Endodermal cell (in vitro differentiated cells): ENCODE data around the gene LRTM1. TPM values are rescaled to one million over a fixed set of nuclear protein-coding genes. Genes with fewer than 3 reads are reported as not detected.

Source experiments
- DNase-seq: peaks from one replicate; pipeline ENCODE4 v3.0.0-alpha.2; 2017
- H3K27ac ChIP-seq: 2 replicates; pipeline ENCODE4 v1.5.1; 2013; ENCODE audit warnings: mild to moderate bottlenecking, low read depth, low read length, moderate library complexity
- H3K27me3 ChIP-seq: 2 replicates; pipeline ENCODE4 v1.6.1; 2013; ENCODE audit warnings: mild to moderate bottlenecking, low read length, moderate library complexity; ENCODE audit not compliant: insufficient read depth, control insufficient read depth, poor library complexity, severe bottlenecking
- H3K36me3 ChIP-seq: 2 replicates; pipeline ENCODE4 v1.7.0; 2013; ENCODE audit warnings: mild to moderate bottlenecking, low read length, moderate library complexity; ENCODE audit not compliant: control insufficient read depth, insufficient read depth
- H3K4me1 ChIP-seq: one replicate; pipeline ENCODE4 v1.7.0; 2013; ENCODE audit warnings: low read length; ENCODE audit not compliant: control insufficient read depth, insufficient read depth
- H3K4me3 ChIP-seq: 2 replicates; pipeline ENCODE4 v1.5.1; 2013; ENCODE audit warnings: mild to moderate bottlenecking, low read length, moderate library complexity
- H3K9ac ChIP-seq: 2 replicates; pipeline ENCODE4 v1.6.1; 2013; ENCODE audit warnings: mild to moderate bottlenecking, low read length, moderate library complexity; ENCODE audit not compliant: poor library complexity, severe bottlenecking; ENCODE audit errors: extremely low read depth
- H3K9me3 ChIP-seq: 2 replicates; pipeline ENCODE4 v1.6.1; 2013; ENCODE audit warnings: mild to moderate bottlenecking, low read length, moderate library complexity; ENCODE audit not compliant: control insufficient read depth
- H3K27ac Mint-ChIP-seq: 2 replicates; pipeline ENCODE4 v1.8.0; 2020; ENCODE audit warnings: mixed read lengths
- H3K27me3 Mint-ChIP-seq: 2 replicates; pipeline ENCODE4 v1.8.0; 2021; ENCODE audit warnings: mild to moderate bottlenecking, mixed read lengths; ENCODE audit not compliant: insufficient read depth
- H3K36me3 Mint-ChIP-seq: 2 replicates; pipeline ENCODE4 v1.8.0; 2020; ENCODE audit warnings: low read depth, mixed read lengths
- H3K4me1 Mint-ChIP-seq: 2 replicates; pipeline ENCODE4 v1.8.0; 2020; ENCODE audit warnings: mixed read lengths
- H3K4me3 Mint-ChIP-seq: 2 replicates; pipeline ENCODE4 v1.8.0; 2020; ENCODE audit warnings: mild to moderate bottlenecking, moderate library complexity, mixed read lengths
- H3K9me3 Mint-ChIP-seq: 2 replicates; pipeline ENCODE4 v1.8.0; 2020; ENCODE audit warnings: mild to moderate bottlenecking, mixed read lengths
- WGBS, 2 experiments: methylation state at CpG; one replicate each; pipeline versions ENCODE4 v1.1.5 to v1.1.7; 2013; ENCODE audit warnings: missing lambda C conversion rate in 2 of 2, mixed read lengths in 1 of 2; ENCODE audit not compliant: insufficient coverage in 1 of 2, insufficient read length in 1 of 2; 5-methylcytosine and 5-hydroxymethylcytosine counted together
- total RNA-seq, 2 donors: library from RNA; stranded (reverse); fragmentation: NEBNext Ultra II Directional in 1 of 2; extraction: Animal tissue kit (Norgen Biotek cat#: 25700) in 1 of 2; gene quantifications; 2 replicates in 1 of 2; 3 replicates in 1 of 2; pipeline ENCODE4 v1.2.1, GENCODE V29; 2021
- TF ChIP-seq, protein P1 (sequence below): fragments of 200-600 bp; sonication (generic); conservative IDR thresholded peaks from 2 replicates; pipeline ENCODE4 v1.5.0; 2021; ENCODE audit warnings: antibody characterized with exemption, mild to moderate bottlenecking

Gene LRTM1
- total RNA-seq, 2 donors from 2014 or later, result not detected

DNA sequence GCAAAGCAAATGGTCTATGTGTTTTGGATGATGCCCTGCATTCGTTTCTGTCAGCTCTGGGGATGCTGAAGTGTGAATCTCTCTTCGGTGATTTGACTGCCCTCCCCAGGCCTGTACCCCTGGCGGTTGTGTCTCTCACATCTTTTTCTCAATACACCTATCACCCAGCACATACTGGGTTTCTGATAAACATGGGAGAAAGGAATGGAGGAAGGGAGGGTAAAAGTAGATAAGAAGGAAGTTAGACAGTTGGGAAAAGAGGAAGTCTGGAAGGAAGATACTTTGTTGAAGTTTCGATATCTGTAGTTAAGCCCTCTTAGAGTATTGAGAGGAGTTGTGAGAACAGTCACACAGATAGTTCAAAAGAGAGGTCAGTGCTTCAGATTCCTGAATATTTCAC, 35.8 kb upstream of the LRTM1 start:
- Histone ChIP-seq H3K9ac (no peak overlapping the region), H3K36me3 (no peaks in the 10 kb centered on the region), H3K4me1 (peaks cover 34% of the 10 kb centered on the region), H3K27me3 (no peaks in the 10 kb centered on the region), H3K9me3 (no peaks in the 10 kb centered on the region), H3K27ac (no peak overlapping the region), H3K4me3 (peak overlapping the region; percentile 32)
- Mint-ChIP-seq H3K4me1 (peaks cover 69% of the 10 kb centered on the region), H3K27ac (no peak overlapping the region), H3K27me3 (no peaks in the 10 kb centered on the region), H3K36me3 (no peaks in the 10 kb centered on the region), H3K9me3 (no peaks in the 10 kb centered on the region), H3K4me3 (no peak overlapping the region)
- TF ChIP-seq, protein P1, sequence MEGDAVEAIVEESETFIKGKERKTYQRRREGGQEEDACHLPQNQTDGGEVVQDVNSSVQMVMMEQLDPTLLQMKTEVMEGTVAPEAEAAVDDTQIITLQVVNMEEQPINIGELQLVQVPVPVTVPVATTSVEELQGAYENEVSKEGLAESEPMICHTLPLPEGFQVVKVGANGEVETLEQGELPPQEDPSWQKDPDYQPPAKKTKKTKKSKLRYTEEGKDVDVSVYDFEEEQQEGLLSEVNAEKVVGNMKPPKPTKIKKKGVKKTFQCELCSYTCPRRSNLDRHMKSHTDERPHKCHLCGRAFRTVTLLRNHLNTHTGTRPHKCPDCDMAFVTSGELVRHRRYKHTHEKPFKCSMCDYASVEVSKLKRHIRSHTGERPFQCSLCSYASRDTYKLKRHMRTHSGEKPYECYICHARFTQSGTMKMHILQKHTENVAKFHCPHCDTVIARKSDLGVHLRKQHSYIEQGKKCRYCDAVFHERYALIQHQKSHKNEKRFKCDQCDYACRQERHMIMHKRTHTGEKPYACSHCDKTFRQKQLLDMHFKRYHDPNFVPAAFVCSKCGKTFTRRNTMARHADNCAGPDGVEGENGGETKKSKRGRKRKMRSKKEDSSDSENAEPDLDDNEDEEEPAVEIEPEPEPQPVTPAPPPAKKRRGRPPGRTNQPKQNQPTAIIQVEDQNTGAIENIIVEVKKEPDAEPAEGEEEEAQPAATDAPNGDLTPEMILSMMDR, result peak; percentile 47
- whole genome bisulfite sequencing, 2 experiments, result 38 to 85% methylated on average over 1 to 3 of the region's 4 CpGs
- peak; percentile 63 for DNase-seq

DNA sequence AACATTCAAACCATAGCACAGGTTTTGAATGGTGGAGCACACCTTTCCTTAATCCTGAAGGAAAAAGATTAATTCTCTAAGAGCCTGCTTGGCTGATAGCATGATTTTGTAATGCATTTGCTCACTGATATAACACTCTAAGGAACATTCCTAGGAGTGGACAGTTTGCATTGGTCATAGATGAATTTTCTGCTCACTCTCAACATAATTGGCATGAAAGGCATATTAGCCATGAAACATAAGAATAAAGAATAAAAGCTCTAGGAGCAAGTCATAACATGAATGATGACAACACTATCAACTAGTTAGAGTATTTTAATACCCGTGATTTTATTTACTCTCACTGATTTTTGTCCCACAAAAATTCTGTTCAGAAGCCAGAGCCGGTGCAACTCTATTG, 34.3 kb upstream of the LRTM1 start:
- Mint-ChIP-seq H3K4me1 (peaks cover 56% of the 10 kb centered on the region), H3K36me3 (no peaks in the 10 kb centered on the region), H3K4me3 (no peak overlapping the region), H3K9me3 (no peaks in the 10 kb centered on the region), H3K27me3 (no peaks in the 10 kb centered on the region), H3K27ac (no peak overlapping the region)
- Histone ChIP-seq H3K9ac (no peak overlapping the region), H3K4me3 (no peak overlapping the region), H3K36me3 (no peaks in the 10 kb centered on the region), H3K27ac (no peak overlapping the region), H3K4me1 (peaks cover 30% of the 10 kb centered on the region), H3K9me3 (no peaks in the 10 kb centered on the region), H3K27me3 (no peaks in the 10 kb centered on the region)
- 93 to 100% methylated on average over 1 to 2 of the region's 2 CpGs for WGBS, 2 experiments
- TF ChIP-seq, protein P1, result no peak
- no peak for DNase-seq

- Histone ChIP-seq H3K4me1 (peaks cover 33% of the 10 kb centered on the region), H3K27me3 (no peaks in the 10 kb centered on the region), H3K36me3 (no peaks in the 10 kb centered on the region), H3K4me3 (no peak overlapping the region), H3K9me3 (no peaks in the 10 kb centered on the region), H3K9ac (no peak overlapping the region), H3K27ac (no peak overlapping the region)
- Mint-ChIP-seq H3K4me1 (peaks cover 57% of the 10 kb centered on the region), H3K9me3 (no peaks in the 10 kb centered on the region), H3K27me3 (no peaks in the 10 kb centered on the region), H3K36me3 (no peaks in the 10 kb centered on the region), H3K4me3 (no peak overlapping the region), H3K27ac (no peak overlapping the region)
- 82 to 91% methylated on average over 3 to 4 of the region's 4 CpGs for WGBS, 2 experiments
- TF ChIP-seq, protein P1, result no peak
- DNase-seq, result no peak
These were observed 32.8 kb upstream of the LRTM1 start for GRCh38 chr3:54960701-54961100.
